Natural killer cell (primary cell): Measurements from ENCODE around the gene GSPT1. TPM values are rescaled to one million over a fixed set of nuclear protein-coding genes. Genes with fewer than 3 reads are reported as not detected.

Source experiments
- ATAC-seq, 3 donors: fragments of 150-1000 bp in 2 of 3; fragments of 200-7000 bp in 1 of 3; cut with Tn5 transposase; 1 replicate in 1 of 3; 2 replicates in 2 of 3; pipeline ENCODE4 v1.10.0; 2021; ENCODE audit warnings: mild to moderate bottlenecking in 2 of 3, moderate library complexity in 2 of 3
- DNase-seq, 2 donors: peaks; one replicate each; pipeline versions ENCODE4 v3.0.0 to v3.0.0-alpha.2; 2013 to 2021; ENCODE audit warnings: mixed read lengths in 1 of 2
- H3K27ac ChIP-seq: one replicate; pipeline ENCODE4 v1.5.1; 2013; ENCODE audit warnings: mild to moderate bottlenecking, low read length
- H3K27me3 ChIP-seq: one replicate; pipeline ENCODE4 v1.6.1; 2013; ENCODE audit warnings: low read length; ENCODE audit not compliant: control insufficient read depth, insufficient read depth
- H3K36me3 ChIP-seq: one replicate; pipeline ENCODE4 v1.6.1; 2013; ENCODE audit warnings: low read length; ENCODE audit not compliant: control insufficient read depth, insufficient read depth
- H3K4me1 ChIP-seq: one replicate; pipeline ENCODE4 v1.6.1; 2013; ENCODE audit warnings: low read length; ENCODE audit not compliant: control insufficient read depth, insufficient read depth
- H3K4me3 ChIP-seq: one replicate; pipeline ENCODE4 v1.5.1; 2013; ENCODE audit warnings: low read length
- H3K9me3 ChIP-seq: one replicate; pipeline ENCODE4 v1.6.1; 2013; ENCODE audit warnings: low read length; ENCODE audit not compliant: control insufficient read depth, insufficient read depth
- H3K27ac Mint-ChIP-seq, 2 donors: one replicate each; pipeline ENCODE4 v1.8.0; 2022; ENCODE audit warnings: mild to moderate bottlenecking in 2 of 2, mixed read lengths in 2 of 2, moderate library complexity in 1 of 2
- H3K27me3 Mint-ChIP-seq, 2 donors: one replicate each; pipeline ENCODE4 v1.8.0; 2022; ENCODE audit warnings: low read depth in 2 of 2, mixed read lengths in 2 of 2
- H3K36me3 Mint-ChIP-seq: one replicate; pipeline ENCODE4 v1.8.0; 2022; ENCODE audit warnings: mixed read lengths
- H3K4me1 Mint-ChIP-seq, 2 donors: one replicate each; pipeline ENCODE4 v1.8.0; 2022; ENCODE audit warnings: mixed read lengths in 2 of 2
- H3K4me3 Mint-ChIP-seq: one replicate; pipeline ENCODE4 v1.8.0; 2022; ENCODE audit warnings: mild to moderate bottlenecking, moderate library complexity, mixed read lengths
- H3K9me3 Mint-ChIP-seq, 2 donors: one replicate each; pipeline ENCODE4 v1.8.0; 2022; ENCODE audit warnings: mixed read lengths in 2 of 2
- WGBS: methylation state at CpG from one replicate; pipeline ENCODE4 v1.1.7; 2013; ENCODE audit warnings: missing lambda C conversion rate; ENCODE audit not compliant: insufficient coverage; 5-methylcytosine and 5-hydroxymethylcytosine counted together
- intact Hi-C: fragments of 100-400 bp; cut with micrococcal nuclease; formaldehyde crosslinking; loops from one replicate; pipeline ENCODE4 v1.14.2; 2022
- total RNA-seq, 4 donors: library from RNA; stranded (reverse); fragments of 120-200 nt in 1 of 4; gene quantifications; one replicate each; pipeline versions ENCODE4 v1.2.3 to v1.2.4, GENCODE V29; 2013 to 2022
- TF ChIP-seq, protein P1 (sequence below): fragments of 200-600 bp; IDR thresholded peaks from one replicate; pipeline ENCODE4 v1.8.0; 2022; ENCODE audit warnings: antibody characterized with exemption

GSPT1 gene
- total RNA-seq, 3 donors from 2014 or later (not counting 1 experiment from before 2014, with no cell fraction given): 51.4 to 77.8 (median 60.8) TPM

GRCh38 chr16:11877374-11877773, 38.4 kb downstream of the GSPT1 start:
- Mint-ChIP-seq H3K4me1 (no peaks in the 10 kb centered on the region), H3K36me3 (peaks cover 6% of the 10 kb centered on the region), H3K9me3 (no peaks in the 10 kb centered on the region), H3K4me3 (no peak overlapping the region), H3K27ac (no peak overlapping the region), H3K27me3 (no peaks in the 10 kb centered on the region)
- H3K9me3 ChIP-seq: no peaks in the 10 kb centered on the region
- ATAC-seq (no peak), DNase-seq (no peak)
- no peaks in the 10 kb centered on the region for H3K27me3 ChIP-seq
- intact Hi-C loops: no loop called here
- H3K27ac ChIP-seq: no peak overlapping the region
- TF ChIP-seq, protein P1, sequence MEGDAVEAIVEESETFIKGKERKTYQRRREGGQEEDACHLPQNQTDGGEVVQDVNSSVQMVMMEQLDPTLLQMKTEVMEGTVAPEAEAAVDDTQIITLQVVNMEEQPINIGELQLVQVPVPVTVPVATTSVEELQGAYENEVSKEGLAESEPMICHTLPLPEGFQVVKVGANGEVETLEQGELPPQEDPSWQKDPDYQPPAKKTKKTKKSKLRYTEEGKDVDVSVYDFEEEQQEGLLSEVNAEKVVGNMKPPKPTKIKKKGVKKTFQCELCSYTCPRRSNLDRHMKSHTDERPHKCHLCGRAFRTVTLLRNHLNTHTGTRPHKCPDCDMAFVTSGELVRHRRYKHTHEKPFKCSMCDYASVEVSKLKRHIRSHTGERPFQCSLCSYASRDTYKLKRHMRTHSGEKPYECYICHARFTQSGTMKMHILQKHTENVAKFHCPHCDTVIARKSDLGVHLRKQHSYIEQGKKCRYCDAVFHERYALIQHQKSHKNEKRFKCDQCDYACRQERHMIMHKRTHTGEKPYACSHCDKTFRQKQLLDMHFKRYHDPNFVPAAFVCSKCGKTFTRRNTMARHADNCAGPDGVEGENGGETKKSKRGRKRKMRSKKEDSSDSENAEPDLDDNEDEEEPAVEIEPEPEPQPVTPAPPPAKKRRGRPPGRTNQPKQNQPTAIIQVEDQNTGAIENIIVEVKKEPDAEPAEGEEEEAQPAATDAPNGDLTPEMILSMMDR: no peak
- WGBS: 97% methylated on average over 5 of the region's 5 CpGs
- H3K36me3 ChIP-seq: peaks cover 58% of the 10 kb centered on the region
- no peak overlapping the region for H3K4me3 ChIP-seq
- no peaks in the 10 kb centered on the region for H3K4me1 ChIP-seq

DNA sequence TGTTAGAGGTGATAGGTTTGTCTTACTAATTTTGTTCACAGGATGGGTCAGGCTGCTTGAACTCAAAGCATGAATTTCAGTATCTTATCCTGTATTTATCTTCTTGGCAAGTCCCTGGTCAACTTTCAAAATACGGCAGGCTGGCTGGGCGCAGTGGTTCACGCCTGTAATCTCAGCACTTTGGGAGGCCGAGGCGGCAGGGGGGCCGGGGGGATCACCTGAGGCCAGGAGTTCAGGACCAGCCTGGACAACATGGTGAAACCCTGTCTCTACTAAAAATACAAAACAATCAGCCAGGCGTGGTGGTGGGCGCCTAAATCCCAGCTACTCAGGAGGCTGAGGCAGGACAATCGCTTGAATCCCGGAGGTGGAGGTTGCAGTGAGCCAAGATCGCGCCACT, 39.5 kb downstream of the GSPT1 start:
- 97% methylated on average over 12 of the region's 12 CpGs for WGBS
- no peaks in the 10 kb centered on the region for H3K4me1 ChIP-seq
- Mint-ChIP-seq H3K9me3 (no peaks in the 10 kb centered on the region), H3K27me3 (no peaks in the 10 kb centered on the region), H3K27ac (peak overlapping the region in 1 of 2 donors; percentile 45), H3K4me1 (no peaks in the 10 kb centered on the region), H3K4me3 (no peak overlapping the region), H3K36me3 (peaks cover 7% of the 10 kb centered on the region)
- TF ChIP-seq, protein P1: no peak
- DNase-seq (no peak), ATAC-seq (no peak)
- H3K4me3 ChIP-seq: no peak overlapping the region
- intact Hi-C loops: no loop called here
- H3K27ac ChIP-seq: no peak overlapping the region
- H3K27me3 ChIP-seq: no peaks in the 10 kb centered on the region
- H3K9me3 ChIP-seq: no peaks in the 10 kb centered on the region
- peaks cover 56% of the 10 kb centered on the region for H3K36me3 ChIP-seq

DNA sequence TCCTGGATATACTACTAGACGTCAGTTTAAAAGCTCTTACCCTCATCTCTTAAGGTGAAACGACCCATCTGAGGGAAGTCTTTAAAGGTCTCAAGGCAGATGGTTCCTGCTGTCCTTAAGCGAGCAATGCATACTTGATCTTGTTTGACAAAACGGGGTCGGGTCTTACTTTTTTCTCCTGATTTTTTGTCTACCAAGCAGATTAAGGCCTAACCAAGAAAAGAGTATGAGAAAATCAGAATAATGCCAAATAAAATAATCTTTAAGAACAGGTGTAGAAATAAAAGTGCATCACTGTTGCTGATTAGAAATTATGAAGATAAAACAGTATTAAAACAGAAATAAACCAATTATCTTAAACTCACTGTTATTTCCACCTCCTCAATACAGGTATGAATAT, 40.0 kb downstream of the GSPT1 start:
- no peaks in the 10 kb centered on the region for H3K27me3 ChIP-seq
- H3K4me1 ChIP-seq: no peaks in the 10 kb centered on the region
- no peaks in the 10 kb centered on the region for H3K9me3 Mint-ChIP-seq
- WGBS: 94% methylated on average over 5 of the region's 5 CpGs
- TF ChIP-seq, protein P1: no peak
- H3K27ac Mint-ChIP-seq: no peak overlapping the region
- H3K36me3 Mint-ChIP-seq: peaks cover 7% of the 10 kb centered on the region
- no peak overlapping the region for H3K4me3 Mint-ChIP-seq
- intact Hi-C loops: no loop called here
- no peak for ATAC-seq
- H3K9me3 ChIP-seq: no peaks in the 10 kb centered on the region
- no peak for DNase-seq
- no peak overlapping the region for H3K4me3 ChIP-seq
- peaks cover 54% of the 10 kb centered on the region for H3K36me3 ChIP-seq
- no peak overlapping the region for H3K27ac ChIP-seq
- no peaks in the 10 kb centered on the region for H3K4me1 Mint-ChIP-seq
- no peaks in the 10 kb centered on the region for H3K27me3 Mint-ChIP-seq

GRCh38 chr16:11871193-11871592, 44.6 kb downstream of the GSPT1 start:
- no peak overlapping the region for H3K27ac ChIP-seq
- H3K4me3 Mint-ChIP-seq: no peak overlapping the region

More at GRCh38 chr16:11871193-11871592, 44.6 kb downstream of the GSPT1 start:
- no peaks in the 10 kb centered on the region for H3K9me3 ChIP-seq
- no peaks in the 10 kb centered on the region for H3K27me3 ChIP-seq
- TF ChIP-seq, protein P1: no peak
- H3K4me1 ChIP-seq: no peaks in the 10 kb centered on the region
- H3K9me3 Mint-ChIP-seq: no peaks in the 10 kb centered on the region
- ATAC-seq: no peak
- no peaks in the 10 kb centered on the region for H3K27me3 Mint-ChIP-seq
- no peak overlapping the region for H3K27ac Mint-ChIP-seq
- no peaks in the 10 kb centered on the region for H3K4me1 Mint-ChIP-seq
- DNase-seq: no peak
- intact Hi-C loops: no loop called here
- no peak overlapping the region for H3K4me3 ChIP-seq
- H3K36me3 Mint-ChIP-seq: peaks cover 7% of the 10 kb centered on the region
- peaks cover 37% of the 10 kb centered on the region for H3K36me3 ChIP-seq
- 72% methylated on average over 6 of the region's 7 CpGs for WGBS
